PC-3 (cell line): ENCODE results near the gene DCLK1. TPM values are rescaled to one million over a fixed set of nuclear protein-coding genes. Genes with fewer than 3 reads are reported as not detected.

Experiments
- ATAC-seq: fragments of 200-7000 bp; cut with Tn5 transposase; 2 replicates; pipeline ENCODE4 v1.9.1; 2020; ENCODE audit warnings: mild to moderate bottlenecking, moderate library complexity
- BruUV-seq: library from RNA; stranded (reverse); fragments of 400-500 nt; replicated peaks from 2 replicates; lab custom pipeline; 2021; lab: Mats Ljungman, UMichigan
- CTCF ChIA-PET: fragments of 300-600 bp; sonication (Branson Sonifier 250); formaldehyde crosslinking; loops from one replicate; lab custom pipeline; 2022; ENCODE audit warnings: antibody characterized with exemption; lab: Charles Lee
- POLR2A ChIA-PET: fragments of 300-600 bp; sonication (Branson Sonifier 250); formaldehyde crosslinking; loops from one replicate; lab custom pipeline; 2022; ENCODE audit warnings: antibody characterized with exemption; ENCODE audit not compliant: unreplicated experiment; lab: Charles Lee
- DNase-seq: peaks from one replicate; pipeline ENCODE4 v3.0.0-alpha.2; 2015
- H2AFZ ChIP-seq: fragments of 300-600 bp; sonication (generic); 2 replicates; pipeline ENCODE4 v1.6.0; 2016; ENCODE audit warnings: antibody characterized with exemption, low read length
- H3F3A ChIP-seq: fragments of 300-600 bp; sonication (generic); one replicate; pipeline ENCODE4 v1.6.0; 2017; ENCODE audit warnings: antibody characterized with exemption, low read length, control low read depth, mild to moderate bottlenecking; ENCODE audit not compliant: unreplicated experiment
- H3K27ac ChIP-seq: fragments of 300-600 bp; sonication (generic); 2 replicates; pipeline ENCODE4 v1.5.1; 2016; ENCODE audit warnings: mild to moderate bottlenecking, low read length
- H3K27me3 ChIP-seq: fragments of 300-600 bp; sonication (generic); 2 replicates; pipeline ENCODE4 v1.6.1; 2016; ENCODE audit warnings: low read length, mixed read lengths
- H3K36me3 ChIP-seq: fragments of 300-600 bp; sonication (generic); 2 replicates; pipeline ENCODE4 v1.6.1; 2016; ENCODE audit warnings: low read depth, mixed run types, low read length, mixed read lengths
- H3K4me1 ChIP-seq: fragments of 300-600 bp; sonication (generic); 2 replicates; pipeline ENCODE4 v1.5.1; 2016; ENCODE audit warnings: low read length; ENCODE audit not compliant: insufficient read depth
- H3K4me2 ChIP-seq: fragments of 300-600 bp; sonication (generic); 2 replicates; pipeline ENCODE4 v1.6.0; 2016; ENCODE audit warnings: low read length
- H3K4me3 ChIP-seq: fragments of 300-600 bp; sonication (generic); 2 replicates; pipeline ENCODE4 v1.5.1; 2016; ENCODE audit warnings: mild to moderate bottlenecking, low read length, mixed read lengths
- H3K79me2 ChIP-seq: fragments of 300-600 bp; sonication (generic); 2 replicates; pipeline ENCODE4 v1.6.1; 2017; ENCODE audit warnings: low read length, mixed read lengths
- H3K9ac ChIP-seq: fragments of 300-600 bp; sonication (generic); 2 replicates; pipeline ENCODE4 v1.6.0; 2016; ENCODE audit warnings: mild to moderate bottlenecking, low read length
- H3K9me2 ChIP-seq: fragments of 300-600 bp; sonication (generic); replicated peaks from 2 replicates; pipeline ENCODE4 v1.6.1; 2016; ENCODE audit warnings: mixed run types, low read length, mixed read lengths
- H3K9me3 ChIP-seq: fragments of 300-600 bp; sonication (generic); 2 replicates; pipeline ENCODE4 v1.6.1; 2016; ENCODE audit warnings: low read length, mixed read lengths
- H4K20me1 ChIP-seq: fragments of 300-600 bp; sonication (generic); 2 replicates; pipeline ENCODE4 v1.6.1; 2016; ENCODE audit warnings: low read length, mixed read lengths
- CTCF ChIP-seq: fragments of 300-600 bp; sonication (generic); conservative IDR thresholded peaks from 2 replicates; pipeline ENCODE4 v1.5.1; 2017; ENCODE audit warnings: antibody characterized with exemption, low read depth, mild to moderate bottlenecking, low read length
- EZH2 ChIP-seq: fragments of 300-600 bp; sonication (generic); IDR thresholded peaks from one replicate; pipeline ENCODE4 v1.6.1; 2017; ENCODE audit warnings: antibody characterized with exemption, mild to moderate bottlenecking, low read length; ENCODE audit not compliant: unreplicated experiment
- EZH2phosphoT487 ChIP-seq: fragments of 300-600 bp; sonication (generic); IDR thresholded peaks from 2 replicates; pipeline ENCODE4 v1.6.1; 2018; ENCODE audit warnings: mild to moderate bottlenecking, antibody characterized with exemption, low read length, borderline replicate concordance
- intact Hi-C: fragments of 100-400 bp; cut with micrococcal nuclease; formaldehyde crosslinking; loops from 2 replicates; pipeline ENCODE4 v1.9.0; 2023
- total RNA-seq: library from RNA; depleted of rRNA; stranded (reverse); fragments of >200 nt; gene quantifications from 2 replicates; pipeline ENCODE4 v1.2.3, GENCODE V29; 2014

Gene DCLK1
- total RNA-seq, 1 experiment from 2014 or later = not detected

- CTCF ChIA-PET = no interaction called here
Measured at GRCh38 chr13:35835989-35836388, 295.2 kb downstream of the DCLK1 start.

GRCh38 chr13:35833608-35834275 lies 297.4 kb downstream of the DCLK1 start:
- intact Hi-C loops = no loop called here
- ATAC-seq (no peak), DNase-seq (no peak)
- no peak overlapping the region for H3K27ac ChIP-seq
- no TSS peak for BruUV-seq
- CTCF ChIA-PET = no interaction called here
- no peak overlapping the region for H3K4me3 ChIP-seq
- no peak overlapping the region for H3K4me2 ChIP-seq
- H3K9me2 ChIP-seq = no peaks in the 10 kb centered on the region
- POLR2A ChIA-PET = no interaction called here
- H3F3A ChIP-seq = no peaks in the 10 kb centered on the region
- TF ChIP-seq CTCF = no peak
- no peak for TF ChIP-seq EZH2
- no peak for TF ChIP-seq EZH2phosphoT487
- no peaks in the 10 kb centered on the region for H3K9me3 ChIP-seq
- H3K4me1 ChIP-seq = no peaks in the 10 kb centered on the region
- H3K9ac ChIP-seq = no peak overlapping the region
- no peaks in the 10 kb centered on the region for H4K20me1 ChIP-seq
- no peaks in the 10 kb centered on the region for H3K79me2 ChIP-seq
- no peaks in the 10 kb centered on the region for H3K27me3 ChIP-seq
- H2AFZ ChIP-seq = no peak overlapping the region
- H3K36me3 ChIP-seq = no peaks in the 10 kb centered on the region

More at GRCh38 chr13:35835989-35836388, 295.2 kb downstream of the DCLK1 start:
- Histone ChIP-seq H3K79me2 (no peaks in the 10 kb centered on the region), H3F3A (no peaks in the 10 kb centered on the region), H4K20me1 (no peaks in the 10 kb centered on the region), H3K9me3 (no peaks in the 10 kb centered on the region), H3K9ac (no peak overlapping the region), H3K27me3 (no peaks in the 10 kb centered on the region), H3K9me2 (no peaks in the 10 kb centered on the region), H3K27ac (no peak overlapping the region), H3K4me3 (no peak overlapping the region), H3K4me1 (no peaks in the 10 kb centered on the region), H2AFZ (no peak overlapping the region), H3K36me3 (no peaks in the 10 kb centered on the region), H3K4me2 (no peak overlapping the region)
- no peak for TF ChIP-seq EZH2phosphoT487
- TF ChIP-seq EZH2 = no peak
- no peak for TF ChIP-seq CTCF
- POLR2A ChIA-PET = no interaction called here
- ATAC-seq = no peak
- no TSS peak for BruUV-seq
- intact Hi-C loops = no loop called here
- no peak for DNase-seq

- intact Hi-C loops = no loop called here
- no peak overlapping the region for H3K4me3 ChIP-seq
- no peaks in the 10 kb centered on the region for H4K20me1 ChIP-seq
- TF ChIP-seq CTCF = no peak
- no peak for TF ChIP-seq EZH2
- TF ChIP-seq EZH2phosphoT487 = no peak
- no peaks in the 10 kb centered on the region for H3F3A ChIP-seq
- no TSS peak for BruUV-seq
- ChIA-PET POLR2A (no interaction called here), CTCF (no interaction called here)
- no peak overlapping the region for H2AFZ ChIP-seq
- ATAC-seq = no peak
- no peaks in the 10 kb centered on the region for H3K79me2 ChIP-seq
- H3K27ac ChIP-seq = no peak overlapping the region
- no peaks in the 10 kb centered on the region for H3K27me3 ChIP-seq
- no peaks in the 10 kb centered on the region for H3K36me3 ChIP-seq
- no peaks in the 10 kb centered on the region for H3K4me1 ChIP-seq
- H3K9ac ChIP-seq = no peak overlapping the region
- H3K9me3 ChIP-seq = no peaks in the 10 kb centered on the region
- H3K9me2 ChIP-seq = no peaks in the 10 kb centered on the region
- no peak overlapping the region for H3K4me2 ChIP-seq
- DNase-seq = no peak
Measured at GRCh38 chr13:35833031-35833430, 298.2 kb downstream of the DCLK1 start.
